BJ (cell line): Measurements from ENCODE around the gene SSPN. TPM values are rescaled to one million over a fixed set of nuclear protein-coding genes. Genes with fewer than 3 reads are reported as not detected.

ENCODE experiments used
- CTCF ChIA-PET: fragments of 350-600 bp; formaldehyde crosslinking; extraction: SDS; loops from one replicate; lab custom pipeline; 2021; ENCODE audit warnings: antibody characterized with exemption, inconsistent platforms; lab: Yijun Ruan, JAX
- POLR2A ChIA-PET: fragments of 300-600 bp; sonication (Branson Sonifier 250); formaldehyde crosslinking; extraction: SDS; loops from one replicate; lab custom pipeline; 2021; ENCODE audit warnings: antibody characterized with exemption; lab: Charles Lee
- DNase-seq: peaks from one replicate; pipeline ENCODE4 v3.0.0-alpha.2; 2011; ENCODE audit warnings: low read depth
- H3K27me3 ChIP-seq: 2 replicates; pipeline ENCODE4 v1.6.0; 2011; ENCODE audit warnings: low read length; ENCODE audit not compliant: control insufficient read depth, insufficient read depth
- H3K36me3 ChIP-seq: 2 replicates; pipeline ENCODE4 v1.5.1; 2011; ENCODE audit warnings: low read length; ENCODE audit not compliant: control insufficient read depth, insufficient read depth
- H3K4me3 ChIP-seq: 2 replicates; pipeline ENCODE4 v1.5.1; 2011; ENCODE audit warnings: low read depth, mild to moderate bottlenecking, control low read depth, low read length
- polyA plus RNA-seq: library from polyadenylated mRNA; depleted of rRNA; stranded (reverse); fragments of >200 nt; gene quantifications from 2 replicates; pipeline ENCODE4 v1.2.3, GENCODE V29; 2011
- TF ChIP-seq, protein P1 (sequence below): IDR thresholded peaks from 2 replicates; pipeline ENCODE4 v1.5.1; 2011; ENCODE audit warnings: low read depth, mild to moderate bottlenecking, control low read depth, inconsistent platforms, low read length, moderate library complexity; ENCODE audit not compliant: insufficient read depth

Gene SSPN
- polyA plus RNA-seq, 1 experiment: 37.6 TPM

- TF ChIP-seq, protein P1, sequence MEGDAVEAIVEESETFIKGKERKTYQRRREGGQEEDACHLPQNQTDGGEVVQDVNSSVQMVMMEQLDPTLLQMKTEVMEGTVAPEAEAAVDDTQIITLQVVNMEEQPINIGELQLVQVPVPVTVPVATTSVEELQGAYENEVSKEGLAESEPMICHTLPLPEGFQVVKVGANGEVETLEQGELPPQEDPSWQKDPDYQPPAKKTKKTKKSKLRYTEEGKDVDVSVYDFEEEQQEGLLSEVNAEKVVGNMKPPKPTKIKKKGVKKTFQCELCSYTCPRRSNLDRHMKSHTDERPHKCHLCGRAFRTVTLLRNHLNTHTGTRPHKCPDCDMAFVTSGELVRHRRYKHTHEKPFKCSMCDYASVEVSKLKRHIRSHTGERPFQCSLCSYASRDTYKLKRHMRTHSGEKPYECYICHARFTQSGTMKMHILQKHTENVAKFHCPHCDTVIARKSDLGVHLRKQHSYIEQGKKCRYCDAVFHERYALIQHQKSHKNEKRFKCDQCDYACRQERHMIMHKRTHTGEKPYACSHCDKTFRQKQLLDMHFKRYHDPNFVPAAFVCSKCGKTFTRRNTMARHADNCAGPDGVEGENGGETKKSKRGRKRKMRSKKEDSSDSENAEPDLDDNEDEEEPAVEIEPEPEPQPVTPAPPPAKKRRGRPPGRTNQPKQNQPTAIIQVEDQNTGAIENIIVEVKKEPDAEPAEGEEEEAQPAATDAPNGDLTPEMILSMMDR: no peak
- POLR2A ChIA-PET: interaction anchor here (0.6 to 0.7 kb wide), 2 partner anchors 94 to 1209 kb away, joined by 4 to 5 read pairs; no protein-coding TSS in a partner anchor
- DNase-seq: no peak
- CTCF ChIA-PET: interaction anchor here (1.0 to 1.4 kb wide), 3 partner anchors 22 to 93 kb away, joined by 3 to 4 read pairs (median 3); no protein-coding TSS in a partner anchor
- Histone ChIP-seq H3K36me3 (no peaks in the 10 kb centered on the region), H3K4me3 (no peak overlapping the region), H3K27me3 (no peaks in the 10 kb centered on the region)
These were observed 17.6 kb downstream of the SSPN start for GRCh38 chr12:26212988-26213387.

DNA sequence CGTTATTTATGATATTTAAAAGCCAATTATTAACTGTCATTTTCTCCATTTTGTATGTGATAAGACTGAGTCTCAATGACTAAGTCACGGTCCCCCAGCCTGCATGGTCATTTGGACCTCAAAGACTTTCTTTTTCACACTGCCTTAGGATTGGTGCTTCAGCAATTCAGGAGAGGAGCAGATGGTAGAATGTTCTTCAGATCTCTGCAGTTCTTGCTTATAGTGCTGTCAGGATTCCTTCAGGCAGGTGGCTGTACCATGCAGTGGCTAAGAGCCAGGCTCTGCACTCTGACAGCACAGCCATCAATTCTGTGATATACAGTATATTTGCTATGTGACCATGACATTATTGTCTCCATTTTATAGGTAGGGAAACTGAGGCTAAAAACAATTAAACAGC is 18.7 kb downstream of the SSPN start:
- POLR2A ChIA-PET: interaction anchor here (0.6 kb wide), 1 partner anchor 19 kb away, joined by 4 read pairs; the partner anchor contains the start of gene SSPN
- Histone ChIP-seq H3K4me3 (no peak overlapping the region), H3K36me3 (no peaks in the 10 kb centered on the region), H3K27me3 (no peaks in the 10 kb centered on the region)
- CTCF ChIA-PET: interaction anchor here (1.3 to 2.0 kb wide), 3 partner anchors 12 to 25 kb away, joined by 3 to 5 read pairs (median 3); no protein-coding TSS in a partner anchor
- no peak for DNase-seq
- TF ChIP-seq, protein P1: no peak

DNA sequence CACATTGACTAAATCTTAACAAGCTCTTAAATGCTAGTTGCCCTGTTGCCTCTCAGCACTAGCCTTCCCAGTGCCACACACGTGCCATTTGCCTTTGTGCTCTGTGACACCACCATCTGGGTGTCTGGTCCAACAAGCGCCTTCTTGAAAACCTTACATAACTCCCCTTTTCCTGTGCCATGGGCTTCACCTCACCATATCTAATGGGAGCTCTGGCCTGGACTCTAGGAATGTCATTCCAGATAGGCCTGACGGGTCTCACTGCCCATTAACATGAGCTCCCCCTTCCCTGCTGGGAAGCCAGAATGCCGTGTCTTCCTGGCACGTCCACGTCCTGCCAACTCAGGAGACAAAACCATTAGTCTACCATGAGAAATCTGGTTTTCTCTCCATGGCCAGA is 24.4 kb downstream of the SSPN start:
- TF ChIP-seq, protein P1: no peak
- ChIA-PET POLR2A (no interaction called here), CTCF (no interaction called here)
- no peak for DNase-seq
- H3K36me3 ChIP-seq: no peaks in the 10 kb centered on the region
- no peak overlapping the region for H3K4me3 ChIP-seq
- no peaks in the 10 kb centered on the region for H3K27me3 ChIP-seq

GRCh38 chr12:26224657-26225056 is 29.3 kb downstream of the SSPN start:
- H3K27me3 ChIP-seq: no peaks in the 10 kb centered on the region
- ChIA-PET CTCF (interaction anchor here (1.7 kb wide), 1 partner anchor 10 kb away, joined by 5 read pairs; no protein-coding TSS in a partner anchor), POLR2A (no interaction called here)
- no peaks in the 10 kb centered on the region for H3K36me3 ChIP-seq
- TF ChIP-seq, protein P1: no peak
- H3K4me3 ChIP-seq: no peak overlapping the region
- no peak for DNase-seq

DNA sequence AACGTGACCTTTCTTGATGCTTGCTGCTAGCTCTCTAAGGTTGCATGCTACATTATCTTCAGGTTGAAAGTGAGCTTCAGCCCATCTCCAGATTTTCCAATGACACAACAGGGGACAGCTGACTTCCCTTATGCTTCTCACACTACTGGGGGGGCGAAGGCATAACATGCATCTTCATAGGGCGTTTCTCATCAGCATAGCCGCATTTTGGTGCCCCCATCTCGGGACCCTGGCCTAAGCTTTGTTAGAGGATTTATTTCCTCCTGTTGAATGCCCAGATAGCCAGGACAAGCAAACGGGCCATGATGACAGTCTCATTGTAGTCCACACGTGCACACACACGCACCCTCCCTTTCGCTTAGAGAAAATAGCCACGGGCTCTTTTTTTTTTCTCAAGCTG is 30.7 kb downstream of the SSPN start:
- Histone ChIP-seq H3K27me3 (no peaks in the 10 kb centered on the region), H3K4me3 (no peak overlapping the region), H3K36me3 (no peaks in the 10 kb centered on the region)
- CTCF ChIA-PET: interaction anchor here (1.7 kb wide), 1 partner anchor 11 kb away, joined by 5 read pairs; no protein-coding TSS in a partner anchor
- TF ChIP-seq, protein P1: no peak
- DNase-seq: no peak
- POLR2A ChIA-PET: no interaction called here
